ENCODE measurements around the gene IFT52.
A peak's percentile ranks its signal among the peaks of the same experiment; 100 is the strongest.

IFT52 gene

DNA sequence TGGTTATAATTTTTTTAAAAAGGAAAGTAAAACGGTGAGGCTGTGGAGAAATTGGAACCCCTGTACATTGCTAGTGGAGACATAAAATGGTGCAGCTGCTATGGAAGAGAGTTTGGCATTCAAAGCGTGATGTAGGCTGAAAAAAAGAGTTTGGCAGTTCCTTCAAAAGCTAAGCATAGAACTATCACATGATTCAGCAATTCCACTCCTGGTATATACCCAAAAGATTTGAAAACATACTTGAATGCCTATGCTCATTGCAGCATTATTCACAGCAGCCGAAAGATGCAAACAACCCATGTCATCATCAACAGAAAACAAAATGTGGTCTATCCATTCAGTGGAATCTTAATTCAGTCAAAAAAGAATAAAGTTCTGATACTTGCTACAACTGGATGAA is 36.4 kb upstream of the IFT52 start:
- Histone ChIP-seq H3K4me3 (ENCODE audit: extremely low read depth, insufficient read depth, low read length, poor library complexity, severe bottlenecking) (no peak overlapping the region), H3K36me3 (ENCODE audit: control insufficient read depth, insufficient read depth, low read length) (no peaks in the 10 kb centered on the region), H3K4me1 (ENCODE audit: control insufficient read depth, insufficient read depth, low read length, poor library complexity, severe bottlenecking) (peaks cover 8% of the 10 kb centered on the region), H3K9me3 (ENCODE audit: control insufficient read depth, low read length) (no peaks in the 10 kb centered on the region), H3K27ac (ENCODE audit: low read depth, low read length, severe bottlenecking) (no peak overlapping the region)
- 83 to 100% methylated on average over 1 to 2 of the region's 3 CpGs for whole genome bisulfite sequencing, 2 experiments (ENCODE audit: insufficient coverage in 2 of 2)

DNA sequence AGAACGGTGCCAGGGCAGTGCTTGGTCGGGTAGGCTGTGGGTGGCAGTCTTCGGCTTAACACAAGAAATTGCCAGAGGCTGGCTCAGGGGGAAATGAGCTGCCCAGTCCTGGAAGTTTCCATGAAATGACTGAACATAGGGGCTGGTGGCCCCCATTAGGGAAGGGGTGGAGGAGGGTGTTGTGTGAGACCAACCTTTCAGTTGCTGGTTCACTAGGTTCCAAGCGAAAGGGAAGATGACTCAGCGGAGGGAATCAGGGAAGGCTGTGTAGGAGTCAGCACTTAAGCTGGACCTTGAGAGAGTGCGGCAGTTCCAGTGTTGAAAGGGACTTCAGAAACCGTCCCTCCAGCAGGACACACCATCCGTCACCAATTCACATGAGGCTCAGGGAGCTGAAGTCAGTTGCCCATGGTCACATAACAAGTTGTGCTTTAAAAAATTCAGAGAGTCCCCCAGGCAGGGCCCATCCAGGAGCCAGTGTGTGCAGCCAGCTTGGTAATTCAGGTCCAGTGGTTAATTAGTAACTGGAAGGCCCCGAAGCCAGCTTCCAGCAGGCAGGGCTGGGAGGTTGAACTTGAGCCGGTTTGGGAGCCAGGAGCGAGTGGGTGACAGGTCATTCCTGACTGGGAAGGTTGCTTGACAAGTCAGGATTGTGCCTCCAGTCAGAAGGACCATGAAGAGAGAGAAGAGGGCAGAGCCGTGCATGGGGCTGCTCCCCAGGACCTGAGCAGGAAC is 32.2 kb upstream of the IFT52 start, which contains the start of gene SGK2:
TSS of gene SGK2 (plus strand) at position 616 of the 735 bp plus-strand sequence. CDS start 7,469 bp downstream, outside the sequence.
- Histone ChIP-seq H3K9me3 (ENCODE audit: control insufficient read depth, low read length) (no peaks in the 10 kb centered on the region), H3K36me3 (ENCODE audit: control insufficient read depth, insufficient read depth, low read length) (no peaks in the 10 kb centered on the region), H3K4me3 (ENCODE audit: extremely low read depth, insufficient read depth, low read length, poor library complexity, severe bottlenecking) (no peak within 1 kb of the TSS), H3K27ac (ENCODE audit: low read depth, low read length, severe bottlenecking) (peak within 1 kb of the TSS; percentile 36), H3K4me1 (ENCODE audit: control insufficient read depth, insufficient read depth, low read length, poor library complexity, severe bottlenecking) (peaks cover 8% of the 10 kb centered on the region)
- 91 to 93% methylated on average over 12 of the region's 12 CpGs for WGBS, 2 experiments (ENCODE audit: insufficient coverage in 2 of 2)

GRCh38 chr20:43559147-43559987 is 31.4 kb upstream of the IFT52 start:
- H3K4me1 ChIP-seq (ENCODE audit: control insufficient read depth, insufficient read depth, low read length, poor library complexity, severe bottlenecking): peaks cover 8% of the 10 kb centered on the region
- whole genome bisulfite sequencing, 2 experiments (ENCODE audit: insufficient coverage in 2 of 2): 82 to 90% methylated on average over 7 to 8 of the region's 8 CpGs
- no peaks in the 10 kb centered on the region for H3K9me3 ChIP-seq (ENCODE audit: control insufficient read depth, low read length)
- no peak overlapping the region for H3K27ac ChIP-seq (ENCODE audit: low read depth, low read length, severe bottlenecking)
- H3K36me3 ChIP-seq (ENCODE audit: control insufficient read depth, insufficient read depth, low read length): no peaks in the 10 kb centered on the region
- no peak overlapping the region for H3K4me3 ChIP-seq (ENCODE audit: extremely low read depth, insufficient read depth, low read length, poor library complexity, severe bottlenecking)

GRCh38 chr20:43560974-43561373 is 29.8 kb upstream of the IFT52 start:
- H3K36me3 ChIP-seq (ENCODE audit: control insufficient read depth, insufficient read depth, low read length): no peaks in the 10 kb centered on the region
- no peaks in the 10 kb centered on the region for H3K9me3 ChIP-seq (ENCODE audit: control insufficient read depth, low read length)
- H3K4me1 ChIP-seq (ENCODE audit: control insufficient read depth, insufficient read depth, low read length, poor library complexity, severe bottlenecking): peaks cover 8% of the 10 kb centered on the region
- WGBS, 2 experiments (ENCODE audit: insufficient coverage in 2 of 2): 77 to 85% methylated on average over 1 to 2 of the region's 3 CpGs
- no peak overlapping the region for H3K27ac ChIP-seq (ENCODE audit: low read depth, low read length, severe bottlenecking)
- H3K4me3 ChIP-seq (ENCODE audit: extremely low read depth, insufficient read depth, low read length, poor library complexity, severe bottlenecking): no peak overlapping the region

DNA sequence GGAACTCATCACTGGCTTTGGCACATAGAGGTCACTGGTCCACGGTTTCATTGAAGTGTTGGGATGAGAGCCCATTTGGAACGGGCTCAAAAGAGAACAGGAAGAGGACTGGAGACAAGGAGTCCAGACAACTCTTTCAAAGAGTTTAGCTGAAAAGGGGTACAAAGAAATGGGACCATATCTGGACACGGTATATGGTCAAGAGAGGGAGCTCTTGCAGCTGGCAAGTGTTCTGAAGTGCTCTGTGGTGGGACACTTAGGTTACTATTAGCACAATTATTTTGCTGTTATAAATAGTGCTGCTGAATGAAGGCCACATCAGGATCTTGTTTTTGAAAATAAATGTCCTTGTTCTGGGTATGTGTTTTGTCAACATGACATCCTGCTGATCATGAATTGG is 27.3 kb upstream of the IFT52 start:
- Histone ChIP-seq H3K27ac (ENCODE audit: low read depth, low read length, severe bottlenecking) (no peak overlapping the region), H3K9me3 (ENCODE audit: control insufficient read depth, low read length) (no peaks in the 10 kb centered on the region), H3K4me1 (ENCODE audit: control insufficient read depth, insufficient read depth, low read length, poor library complexity, severe bottlenecking) (peaks cover 4% of the 10 kb centered on the region), H3K36me3 (ENCODE audit: control insufficient read depth, insufficient read depth, low read length) (no peaks in the 10 kb centered on the region), H3K4me3 (ENCODE audit: extremely low read depth, insufficient read depth, low read length, poor library complexity, severe bottlenecking) (no peak overlapping the region)
- WGBS, 2 experiments (ENCODE audit: insufficient coverage in 2 of 2): 93 to 95% methylated on average over 3 of the region's 3 CpGs

DNA sequence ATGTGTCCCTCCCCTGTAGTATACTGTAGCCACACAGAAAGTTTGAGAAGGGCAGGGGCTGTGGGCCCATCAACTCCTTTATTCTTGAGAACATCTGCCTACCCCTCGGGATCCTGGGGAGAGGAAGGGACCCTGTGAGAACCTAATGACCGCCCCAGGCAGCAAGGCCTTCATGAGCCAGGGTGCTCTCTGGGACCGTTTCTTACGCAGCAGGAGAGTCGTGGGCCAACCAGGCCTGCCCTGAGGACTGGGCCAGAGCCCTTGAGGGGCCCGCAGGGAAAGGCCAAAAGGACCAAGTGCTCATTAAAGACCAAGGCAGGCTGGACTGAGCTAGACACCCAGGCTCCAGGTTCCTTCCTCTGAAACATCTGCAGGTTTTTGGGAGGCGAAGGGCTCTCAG is 26.7 kb upstream of the IFT52 start:
- no peak overlapping the region for H3K4me3 ChIP-seq (ENCODE audit: extremely low read depth, insufficient read depth, low read length, poor library complexity, severe bottlenecking)
- H3K9me3 ChIP-seq (ENCODE audit: control insufficient read depth, low read length): no peaks in the 10 kb centered on the region
- H3K36me3 ChIP-seq (ENCODE audit: control insufficient read depth, insufficient read depth, low read length): no peaks in the 10 kb centered on the region
- no peaks in the 10 kb centered on the region for H3K4me1 ChIP-seq (ENCODE audit: control insufficient read depth, insufficient read depth, low read length, poor library complexity, severe bottlenecking)
- H3K27ac ChIP-seq (ENCODE audit: low read depth, low read length, severe bottlenecking): no peak overlapping the region
- WGBS, 2 experiments (ENCODE audit: insufficient coverage in 2 of 2): 95% methylated on average over 7 of the region's 7 CpGs

GRCh38 chr20:43564455-43564854 is 26.3 kb upstream of the IFT52 start:
- Histone ChIP-seq H3K9me3 (ENCODE audit: control insufficient read depth, low read length) (no peaks in the 10 kb centered on the region), H3K27ac (ENCODE audit: low read depth, low read length, severe bottlenecking) (no peak overlapping the region), H3K4me1 (ENCODE audit: control insufficient read depth, insufficient read depth, low read length, poor library complexity, severe bottlenecking) (no peaks in the 10 kb centered on the region), H3K4me3 (ENCODE audit: extremely low read depth, insufficient read depth, low read length, poor library complexity, severe bottlenecking) (no peak overlapping the region), H3K36me3 (ENCODE audit: control insufficient read depth, insufficient read depth, low read length) (no peaks in the 10 kb centered on the region)
- WGBS, 2 experiments (ENCODE audit: insufficient coverage in 2 of 2): 96 to 97% methylated on average over 6 of the region's 8 CpGs

DNA sequence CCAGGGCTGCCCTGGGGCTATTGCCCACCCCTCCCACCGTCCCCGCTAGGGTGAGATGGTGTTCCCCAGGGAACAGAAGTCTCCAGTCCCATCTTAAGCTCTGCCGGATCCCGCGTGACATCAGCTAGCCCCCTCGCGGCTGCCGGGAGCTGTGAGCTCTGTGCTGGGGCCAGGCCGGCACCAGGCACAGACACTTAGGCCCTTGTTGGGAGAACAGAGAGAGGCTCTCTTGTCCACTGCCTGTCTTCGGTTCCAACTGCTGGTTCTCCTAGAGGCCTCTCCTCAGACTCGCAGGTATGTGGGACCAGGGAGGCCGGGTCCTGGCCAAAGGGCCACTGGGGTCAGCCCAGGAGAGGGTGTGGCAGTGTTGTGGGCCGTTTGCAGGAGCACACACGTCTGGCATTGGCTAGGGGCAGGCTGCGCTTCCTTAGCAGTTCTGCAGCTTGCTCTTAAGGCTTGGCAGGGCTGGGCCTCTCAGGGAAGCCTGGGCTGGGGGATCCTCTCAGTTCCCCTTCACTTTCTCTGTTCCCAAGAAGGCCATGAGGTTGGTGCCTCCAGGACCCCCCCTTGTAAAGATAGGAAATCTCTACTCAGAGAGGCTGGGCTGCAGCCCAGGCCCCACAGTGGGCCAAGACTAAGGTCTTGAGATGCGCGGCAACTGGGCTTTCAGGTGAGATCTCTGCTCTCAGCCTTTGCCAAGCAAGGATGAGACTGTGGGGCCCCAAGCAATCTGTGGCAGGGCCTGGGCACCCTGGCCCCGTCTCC is 25.6 kb upstream of the IFT52 start:
- Histone ChIP-seq H3K36me3 (ENCODE audit: control insufficient read depth, insufficient read depth, low read length) (no peaks in the 10 kb centered on the region), H3K27ac (ENCODE audit: low read depth, low read length, severe bottlenecking) (no peak overlapping the region), H3K4me1 (ENCODE audit: control insufficient read depth, insufficient read depth, low read length, poor library complexity, severe bottlenecking) (no peaks in the 10 kb centered on the region), H3K4me3 (ENCODE audit: extremely low read depth, insufficient read depth, low read length, poor library complexity, severe bottlenecking) (no peak overlapping the region), H3K9me3 (ENCODE audit: control insufficient read depth, low read length) (no peaks in the 10 kb centered on the region)
- 88 to 92% methylated on average over 17 of the region's 18 CpGs for WGBS, 2 experiments (ENCODE audit: insufficient coverage in 2 of 2)

- H3K4me3 ChIP-seq (ENCODE audit: extremely low read depth, insufficient read depth, low read length, poor library complexity, severe bottlenecking): no peak overlapping the region
- no peak overlapping the region for H3K27ac ChIP-seq (ENCODE audit: low read depth, low read length, severe bottlenecking)
- no peaks in the 10 kb centered on the region for H3K36me3 ChIP-seq (ENCODE audit: control insufficient read depth, insufficient read depth, low read length)
- no peaks in the 10 kb centered on the region for H3K4me1 ChIP-seq (ENCODE audit: control insufficient read depth, insufficient read depth, low read length, poor library complexity, severe bottlenecking)
- no peaks in the 10 kb centered on the region for H3K9me3 ChIP-seq (ENCODE audit: control insufficient read depth, low read length)
- WGBS, 2 experiments (ENCODE audit: insufficient coverage in 2 of 2): 90% methylated on average over 4 of the region's 4 CpGs
These were observed 25.0 kb upstream of the IFT52 start for GRCh38 chr20:43565758-43566104.

GRCh38 chr20:43567477-43567876 is 23.3 kb upstream of the IFT52 start:
- H3K27ac ChIP-seq (ENCODE audit: low read depth, low read length, severe bottlenecking): no peak overlapping the region

More at GRCh38 chr20:43567477-43567876, 23.3 kb upstream of the IFT52 start:
- no peaks in the 10 kb centered on the region for H3K4me1 ChIP-seq (ENCODE audit: control insufficient read depth, insufficient read depth, low read length, poor library complexity, severe bottlenecking)
- H3K9me3 ChIP-seq (ENCODE audit: control insufficient read depth, low read length): no peaks in the 10 kb centered on the region
- no peaks in the 10 kb centered on the region for H3K36me3 ChIP-seq (ENCODE audit: control insufficient read depth, insufficient read depth, low read length)
- WGBS, 2 experiments (ENCODE audit: insufficient coverage in 2 of 2): 86 to 93% methylated on average over 3 to 9 of the region's 9 CpGs
- H3K4me3 ChIP-seq (ENCODE audit: extremely low read depth, insufficient read depth, low read length, poor library complexity, severe bottlenecking): no peak overlapping the region
